Loucy (cell line): ENCODE measurements around the gene B3GAT1.

Experiments
- H2AFZ ChIP-seq: fragments of 200-600 bp; sonication (generic); 2 replicates; pipeline ENCODE4 v1.6.0; 2016; ENCODE audit warnings: antibody characterized with exemption, mild to moderate bottlenecking, low read length, moderate library complexity
- H3F3A ChIP-seq: fragments of 200-600 bp; 2 replicates; pipeline ENCODE4 v1.6.0; 2016; ENCODE audit warnings: antibody characterized with exemption, low read depth, mild to moderate bottlenecking
- H3K27me3 ChIP-seq: fragments of 200-600 bp; sonication (generic); 2 replicates; pipeline ENCODE4 v1.6.1; 2014; ENCODE audit warnings: low read length, mild to moderate bottlenecking; ENCODE audit not compliant: insufficient read depth, poor library complexity, severe bottlenecking
- H3K36me3 ChIP-seq: fragments of 200-600 bp; sonication (generic); 2 replicates; pipeline ENCODE4 v1.6.1; 2016; ENCODE audit warnings: low read length; ENCODE audit not compliant: insufficient read depth
- H3K4me1 ChIP-seq: fragments of 200-600 bp; sonication (generic); 2 replicates; pipeline ENCODE4 v1.5.1; 2014; ENCODE audit warnings: low read length, mild to moderate bottlenecking; ENCODE audit not compliant: insufficient read depth, poor library complexity, severe bottlenecking
- H3K4me2 ChIP-seq: fragments of 200-600 bp; sonication (generic); 2 replicates; pipeline ENCODE4 v1.6.0; 2014; ENCODE audit warnings: antibody characterized with exemption, low read length, low read depth, mild to moderate bottlenecking; ENCODE audit not compliant: poor library complexity, severe bottlenecking
- H3K4me3 ChIP-seq: fragments of 200-600 bp; sonication (generic); 2 replicates; pipeline ENCODE4 v1.5.1; 2014; ENCODE audit warnings: low read length, mild to moderate bottlenecking, mixed read lengths; ENCODE audit not compliant: poor library complexity, severe bottlenecking
- H3K79me2 ChIP-seq: fragments of 200-600 bp; sonication (generic); 2 replicates; pipeline ENCODE4 v1.6.1; 2014; ENCODE audit warnings: low read length; ENCODE audit not compliant: insufficient read depth
- H3K9ac ChIP-seq: fragments of 200-600 bp; sonication (generic); 2 replicates; pipeline ENCODE4 v1.6.0; 2014; ENCODE audit warnings: mild to moderate bottlenecking, low read depth, low read length, moderate library complexity; ENCODE audit not compliant: poor library complexity, severe bottlenecking
- H3K9me2 ChIP-seq: fragments of 200-600 bp; sonication (generic); replicated peaks from 2 replicates; pipeline ENCODE4 v1.6.1; 2016; ENCODE audit warnings: low read depth, low read length, mixed read lengths
- H3K9me3 ChIP-seq: fragments of 200-600 bp; sonication (generic); 2 replicates; pipeline ENCODE4 v1.6.1; 2014; ENCODE audit warnings: mild to moderate bottlenecking, antibody characterized with exemption, low read length, low read depth; ENCODE audit not compliant: insufficient read depth
- H4K20me1 ChIP-seq: fragments of 200-600 bp; sonication (generic); 2 replicates; pipeline ENCODE4 v1.6.0; 2014; ENCODE audit warnings: antibody characterized with exemption, low read length, mild to moderate bottlenecking; ENCODE audit not compliant: insufficient read depth, poor library complexity, severe bottlenecking
- EZH2phosphoT487 ChIP-seq: fragments of 200-600 bp; IDR thresholded peaks from 2 replicates; pipeline ENCODE4 v1.6.1; 2018; ENCODE audit warnings: antibody characterized with exemption, mild to moderate bottlenecking, moderate library complexity, borderline replicate concordance
- TF ChIP-seq, protein P1 (sequence below): fragments of 200-600 bp; sonication (generic); conservative IDR thresholded peaks from 2 replicates; pipeline ENCODE4 v1.5.1; 2014; ENCODE audit warnings: mild to moderate bottlenecking, antibody characterized with exemption, low read length

The B3GAT1 gene

DNA sequence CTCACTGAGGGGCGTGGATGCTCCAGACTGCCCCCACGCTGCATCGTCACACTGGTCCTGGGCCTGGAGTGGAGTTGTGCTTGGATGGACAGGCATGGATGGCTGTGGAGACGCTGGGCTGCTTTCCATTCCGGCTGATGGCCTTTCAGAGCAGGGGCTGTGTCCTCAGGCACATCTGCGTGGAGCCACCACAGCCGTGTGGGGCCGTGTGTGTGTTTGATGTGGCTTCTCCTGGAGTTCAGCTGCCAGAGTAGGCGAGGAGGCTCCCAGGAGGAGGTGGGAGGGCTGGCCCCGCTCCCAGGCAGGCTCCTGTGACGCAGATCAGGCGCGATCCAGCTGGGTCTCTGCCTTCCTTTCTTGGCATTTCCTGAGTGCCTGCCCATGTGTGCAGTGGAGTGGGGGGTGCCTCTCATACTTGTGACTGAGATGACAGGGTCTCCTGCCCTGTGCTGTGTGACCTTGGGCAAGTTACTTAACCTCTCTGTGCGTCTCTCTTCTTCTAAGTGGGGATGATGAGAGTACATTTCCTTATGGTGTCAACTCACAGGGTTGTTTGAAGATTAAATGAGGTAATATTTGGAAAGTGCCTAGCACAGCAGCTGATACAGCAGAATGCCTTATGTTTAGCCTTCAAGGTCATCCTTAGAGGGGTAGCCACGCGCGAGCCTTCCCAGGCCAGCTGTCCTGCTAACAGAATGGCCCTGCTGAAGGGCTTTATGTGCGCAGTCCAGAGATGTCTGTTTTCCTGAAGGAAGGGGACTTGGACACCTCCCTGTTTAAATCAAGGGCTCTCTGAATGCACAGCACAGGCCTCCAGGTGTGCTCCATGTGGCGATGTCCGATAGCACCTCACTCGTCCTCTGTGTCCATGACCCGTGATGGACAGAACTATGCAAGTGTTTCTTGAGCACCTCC is 46.8 kb downstream of the B3GAT1 start:
- TF ChIP-seq, protein P1, sequence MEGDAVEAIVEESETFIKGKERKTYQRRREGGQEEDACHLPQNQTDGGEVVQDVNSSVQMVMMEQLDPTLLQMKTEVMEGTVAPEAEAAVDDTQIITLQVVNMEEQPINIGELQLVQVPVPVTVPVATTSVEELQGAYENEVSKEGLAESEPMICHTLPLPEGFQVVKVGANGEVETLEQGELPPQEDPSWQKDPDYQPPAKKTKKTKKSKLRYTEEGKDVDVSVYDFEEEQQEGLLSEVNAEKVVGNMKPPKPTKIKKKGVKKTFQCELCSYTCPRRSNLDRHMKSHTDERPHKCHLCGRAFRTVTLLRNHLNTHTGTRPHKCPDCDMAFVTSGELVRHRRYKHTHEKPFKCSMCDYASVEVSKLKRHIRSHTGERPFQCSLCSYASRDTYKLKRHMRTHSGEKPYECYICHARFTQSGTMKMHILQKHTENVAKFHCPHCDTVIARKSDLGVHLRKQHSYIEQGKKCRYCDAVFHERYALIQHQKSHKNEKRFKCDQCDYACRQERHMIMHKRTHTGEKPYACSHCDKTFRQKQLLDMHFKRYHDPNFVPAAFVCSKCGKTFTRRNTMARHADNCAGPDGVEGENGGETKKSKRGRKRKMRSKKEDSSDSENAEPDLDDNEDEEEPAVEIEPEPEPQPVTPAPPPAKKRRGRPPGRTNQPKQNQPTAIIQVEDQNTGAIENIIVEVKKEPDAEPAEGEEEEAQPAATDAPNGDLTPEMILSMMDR, result no peak
- TF ChIP-seq EZH2phosphoT487, result no peak
- no peak overlapping the region for H3K4me2 ChIP-seq
- H3F3A ChIP-seq, result no peaks in the 10 kb centered on the region

DNA sequence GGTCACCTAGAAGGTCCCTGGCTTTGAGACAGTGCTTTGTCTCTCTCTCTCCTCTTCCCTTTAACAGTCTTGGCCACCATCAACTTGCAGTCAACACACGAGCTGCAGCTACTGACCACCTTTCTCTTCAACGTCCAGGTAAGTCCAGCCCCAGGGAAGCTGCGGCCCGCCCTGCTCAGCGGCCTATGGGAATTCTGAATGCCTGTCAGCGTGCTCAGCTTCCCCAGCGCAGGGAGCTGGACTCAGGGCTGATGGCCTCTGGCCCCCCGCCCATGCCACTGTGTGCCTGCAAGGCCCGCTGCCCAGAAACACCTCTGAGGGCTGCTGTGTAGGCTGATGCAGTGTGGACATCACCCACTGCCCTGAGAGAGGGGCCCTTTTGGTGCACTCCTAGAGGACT is 47.8 kb downstream of the B3GAT1 start:
- H3F3A ChIP-seq, result no peaks in the 10 kb centered on the region
- H3K27me3 ChIP-seq, result no peaks in the 10 kb centered on the region
- no peak overlapping the region for H3K4me2 ChIP-seq
- no peak overlapping the region for H2AFZ ChIP-seq
- no peaks in the 10 kb centered on the region for H3K9me2 ChIP-seq
- no peaks in the 10 kb centered on the region for H3K36me3 ChIP-seq
- no peaks in the 10 kb centered on the region for H3K9me3 ChIP-seq
- H3K79me2 ChIP-seq, result no peaks in the 10 kb centered on the region
- H4K20me1 ChIP-seq, result no peaks in the 10 kb centered on the region
- H3K4me3 ChIP-seq, result no peak overlapping the region
- peaks cover 16% of the 10 kb centered on the region for H3K4me1 ChIP-seq
- H3K9ac ChIP-seq, result no peak overlapping the region
- TF ChIP-seq, protein P1, result no peak
- no peak for TF ChIP-seq EZH2phosphoT487

More for the DNA sequence above, 46.8 kb downstream of the B3GAT1 start:
- Histone ChIP-seq H3K9me3 (no peaks in the 10 kb centered on the region; the same call in 1 of the 2 replicates), H3K36me3 (no peaks in the 10 kb centered on the region), H3K9ac (no peak overlapping the region), H2AFZ (no peak overlapping the region), H3K4me1 (peaks cover 6% of the 10 kb centered on the region), H3K27me3 (no peaks in the 10 kb centered on the region), H3K4me3 (no peak overlapping the region), H3K9me2 (no peaks in the 10 kb centered on the region), H3K79me2 (no peaks in the 10 kb centered on the region), H4K20me1 (no peaks in the 10 kb centered on the region)

DNA sequence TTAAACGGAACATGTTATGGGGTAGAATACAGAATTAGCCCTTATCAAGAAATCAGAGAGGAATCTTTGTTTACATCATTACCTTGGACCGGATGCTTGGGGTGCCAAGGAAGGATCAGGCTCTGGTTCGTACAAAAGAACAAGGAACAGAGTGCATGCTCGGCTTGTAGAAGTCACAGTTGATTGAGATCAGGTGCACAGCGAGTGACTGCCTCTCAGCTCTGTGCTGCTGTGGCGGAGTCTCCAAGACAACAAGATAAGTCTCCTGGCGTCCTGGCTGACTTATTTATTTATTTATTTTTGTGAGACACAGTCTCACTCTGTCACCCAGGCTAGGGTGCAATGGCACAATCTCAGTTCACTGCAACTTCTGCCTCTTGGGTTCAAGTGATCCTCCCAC is 48.5 kb downstream of the B3GAT1 start:
- Histone ChIP-seq H3K9ac (no peak overlapping the region), H3F3A (no peaks in the 10 kb centered on the region), H3K4me2 (no peak overlapping the region), H3K4me1 (peaks cover 22% of the 10 kb centered on the region), H3K27me3 (no peaks in the 10 kb centered on the region), H3K4me3 (no peak overlapping the region), H4K20me1 (no peaks in the 10 kb centered on the region), H3K9me2 (no peaks in the 10 kb centered on the region), H2AFZ (no peak overlapping the region), H3K9me3 (no peaks in the 10 kb centered on the region), H3K36me3 (no peaks in the 10 kb centered on the region), H3K79me2 (no peaks in the 10 kb centered on the region)
- TF ChIP-seq, protein P1, result no peak
- no peak for TF ChIP-seq EZH2phosphoT487
